ENCODE data around the gene PLEKHG4B. TPM values are rescaled to one million over a fixed set of nuclear protein-coding genes. Genes with fewer than 3 reads are reported as not detected.
"Not testable (repeated sequence)": the region's sequence is repeated elsewhere in the genome, so short reads cannot be mapped to it uniquely, and the experiment has no call there.

PLEKHG4B gene
- total RNA-seq, 1 experiment from 2014 or later, result 0.28 TPM

- Histone ChIP-seq H3K36me3 (ENCODE audit: insufficient read depth, low read length, poor library complexity, severe bottlenecking) (peaks cover 19% of the 10 kb centered on the region), H3K27ac (ENCODE audit: low read depth, low read length, poor library complexity, severe bottlenecking) (no peak overlapping the region), H3K27me3 (replicated peaks; ENCODE audit: insufficient read depth, low read depth, low read length, poor library complexity) (no peaks in the 10 kb centered on the region), H3K9me3 (ENCODE audit: low read depth, low read length, poor library complexity, severe bottlenecking) (no peaks in the 10 kb centered on the region), H3K4me1 (ENCODE audit: insufficient read depth, low read length, poor library complexity, severe bottlenecking) (no peaks in the 10 kb centered on the region), H3K4me3 (ENCODE audit: low read depth, low read length, poor library complexity, severe bottlenecking) (no peak overlapping the region)
- no peak for TF ChIP-seq EZH2 (IDR thresholded peaks at IDR 0.05; ENCODE audit: borderline replicate concordance, low read depth, low read length, poor library complexity, severe bottlenecking)
- TF ChIP-seq CTCF (conservative IDR thresholded peaks at IDR 0.05; ENCODE audit: low read depth, low read length), result no peak
- intact Hi-C loops (cut with micrococcal nuclease; ENCODE audit: unreplicated experiment), result no loop called here
- CTCF ChIA-PET, result no interaction called here
- POLR2A ChIA-PET (ENCODE audit: low non-redundant PET), result no interaction called here
- DNase-seq (ENCODE audit: low spot score), result no peak
- no TSS peak for BruUV-seq (replicated peaks)
These were observed 115.6 kb downstream of the PLEKHG4B start for GRCh38 chr5:207599-207998.

GRCh38 chr5:208449-209114, 116.6 kb downstream of the PLEKHG4B start:
- POLR2A ChIA-PET (ENCODE audit: low non-redundant PET), result no interaction called here
- Histone ChIP-seq H3K4me1 (ENCODE audit: insufficient read depth, low read length, poor library complexity, severe bottlenecking) (no peaks in the 10 kb centered on the region), H3K4me3 (ENCODE audit: low read depth, low read length, poor library complexity, severe bottlenecking) (no peak overlapping the region), H3K36me3 (ENCODE audit: insufficient read depth, low read length, poor library complexity, severe bottlenecking) (peaks cover 19% of the 10 kb centered on the region), H3K27ac (ENCODE audit: low read depth, low read length, poor library complexity, severe bottlenecking) (no peak overlapping the region), H3K9me3 (ENCODE audit: low read depth, low read length, poor library complexity, severe bottlenecking) (no peaks in the 10 kb centered on the region), H3K27me3 (replicated peaks; ENCODE audit: insufficient read depth, low read depth, low read length, poor library complexity) (no peaks in the 10 kb centered on the region)
- intact Hi-C loops (cut with micrococcal nuclease; ENCODE audit: unreplicated experiment), result no loop called here
- no peak for DNase-seq (ENCODE audit: low spot score)
- no peak for TF ChIP-seq CTCF (conservative IDR thresholded peaks at IDR 0.05; ENCODE audit: low read depth, low read length)
- TF ChIP-seq EZH2 (IDR thresholded peaks at IDR 0.05; ENCODE audit: borderline replicate concordance, low read depth, low read length, poor library complexity, severe bottlenecking), result no peak
- no TSS peak for BruUV-seq (replicated peaks)
- CTCF ChIA-PET, result no interaction called here

GRCh38 chr5:213803-214395, 121.9 kb downstream of the PLEKHG4B start:
- H3K27ac ChIP-seq (ENCODE audit: low read depth, low read length, poor library complexity, severe bottlenecking), result no peak overlapping the region
- H3K36me3 ChIP-seq (ENCODE audit: insufficient read depth, low read length, poor library complexity, severe bottlenecking), result peaks cover 4% of the 10 kb centered on the region
- no TSS peak for BruUV-seq (replicated peaks)
- intact Hi-C loops (cut with micrococcal nuclease; ENCODE audit: unreplicated experiment), result no loop called here
- TF ChIP-seq CTCF (conservative IDR thresholded peaks at IDR 0.05; ENCODE audit: low read depth, low read length) (no peak), EZH2 (IDR thresholded peaks at IDR 0.05; ENCODE audit: borderline replicate concordance, low read depth, low read length, poor library complexity, severe bottlenecking) (no peak)
- no peak for DNase-seq (ENCODE audit: low spot score)
- H3K9me3 ChIP-seq (ENCODE audit: low read depth, low read length, poor library complexity, severe bottlenecking), result no peaks in the 10 kb centered on the region
- H3K4me3 ChIP-seq (ENCODE audit: low read depth, low read length, poor library complexity, severe bottlenecking), result no peak overlapping the region
- no peaks in the 10 kb centered on the region for H3K4me1 ChIP-seq (ENCODE audit: insufficient read depth, low read length, poor library complexity, severe bottlenecking)
- ChIA-PET CTCF (no interaction called here), POLR2A (ENCODE audit: low non-redundant PET) (no interaction called here)
- no peaks in the 10 kb centered on the region for H3K27me3 ChIP-seq (replicated peaks; ENCODE audit: insufficient read depth, low read depth, low read length, poor library complexity)

GRCh38 chr5:215256-215655, 123.3 kb downstream of the PLEKHG4B start:
- H3K27me3 ChIP-seq (replicated peaks; ENCODE audit: insufficient read depth, low read depth, low read length, poor library complexity); H3K9me3 ChIP-seq (ENCODE audit: low read depth, low read length, poor library complexity, severe bottlenecking); CTCF ChIA-PET; H3K36me3 ChIP-seq (ENCODE audit: insufficient read depth, low read length, poor library complexity, severe bottlenecking); H3K4me3 ChIP-seq (ENCODE audit: low read depth, low read length, poor library complexity, severe bottlenecking); H3K27ac ChIP-seq (ENCODE audit: low read depth, low read length, poor library complexity, severe bottlenecking); H3K4me1 ChIP-seq (ENCODE audit: insufficient read depth, low read length, poor library complexity, severe bottlenecking); BruUV-seq (replicated peaks); intact Hi-C loops (cut with micrococcal nuclease; ENCODE audit: unreplicated experiment); DNase-seq (ENCODE audit: low spot score); POLR2A ChIA-PET (ENCODE audit: low non-redundant PET): not testable (repeated sequence)

GRCh38 chr5:216076-216475, 124.1 kb downstream of the PLEKHG4B start:
- H3K4me3 ChIP-seq (ENCODE audit: low read depth, low read length, poor library complexity, severe bottlenecking); H3K27ac ChIP-seq (ENCODE audit: low read depth, low read length, poor library complexity, severe bottlenecking); H3K36me3 ChIP-seq (ENCODE audit: insufficient read depth, low read length, poor library complexity, severe bottlenecking); H3K9me3 ChIP-seq (ENCODE audit: low read depth, low read length, poor library complexity, severe bottlenecking); intact Hi-C loops (cut with micrococcal nuclease; ENCODE audit: unreplicated experiment); BruUV-seq (replicated peaks); H3K27me3 ChIP-seq (replicated peaks; ENCODE audit: insufficient read depth, low read depth, low read length, poor library complexity); DNase-seq (ENCODE audit: low spot score); CTCF ChIA-PET; POLR2A ChIA-PET (ENCODE audit: low non-redundant PET): not testable (repeated sequence)
- peaks cover 12% of the 10 kb centered on the region for H3K4me1 ChIP-seq (ENCODE audit: insufficient read depth, low read length, poor library complexity, severe bottlenecking)

All from A673 (cell line).